ENCODE measurements around the gene FAM124B.

Gene FAM124B

GRCh38 chr2:224350703-224351102 lies 51.2 kb downstream of the FAM124B start:
- TF ChIP-seq, protein P1, sequence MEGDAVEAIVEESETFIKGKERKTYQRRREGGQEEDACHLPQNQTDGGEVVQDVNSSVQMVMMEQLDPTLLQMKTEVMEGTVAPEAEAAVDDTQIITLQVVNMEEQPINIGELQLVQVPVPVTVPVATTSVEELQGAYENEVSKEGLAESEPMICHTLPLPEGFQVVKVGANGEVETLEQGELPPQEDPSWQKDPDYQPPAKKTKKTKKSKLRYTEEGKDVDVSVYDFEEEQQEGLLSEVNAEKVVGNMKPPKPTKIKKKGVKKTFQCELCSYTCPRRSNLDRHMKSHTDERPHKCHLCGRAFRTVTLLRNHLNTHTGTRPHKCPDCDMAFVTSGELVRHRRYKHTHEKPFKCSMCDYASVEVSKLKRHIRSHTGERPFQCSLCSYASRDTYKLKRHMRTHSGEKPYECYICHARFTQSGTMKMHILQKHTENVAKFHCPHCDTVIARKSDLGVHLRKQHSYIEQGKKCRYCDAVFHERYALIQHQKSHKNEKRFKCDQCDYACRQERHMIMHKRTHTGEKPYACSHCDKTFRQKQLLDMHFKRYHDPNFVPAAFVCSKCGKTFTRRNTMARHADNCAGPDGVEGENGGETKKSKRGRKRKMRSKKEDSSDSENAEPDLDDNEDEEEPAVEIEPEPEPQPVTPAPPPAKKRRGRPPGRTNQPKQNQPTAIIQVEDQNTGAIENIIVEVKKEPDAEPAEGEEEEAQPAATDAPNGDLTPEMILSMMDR (IDR thresholded peaks at IDR 0.05; ENCODE audit: extremely low read depth, missing control alignments) = no peak
- no peak for DNase-seq (ENCODE audit: low spot score)

GRCh38 chr2:224349396-224349795 lies 52.5 kb downstream of the FAM124B start:
- TF ChIP-seq, protein P1 (IDR thresholded peaks at IDR 0.05; ENCODE audit: extremely low read depth, missing control alignments) = no peak
- no peak for DNase-seq (ENCODE audit: low spot score)

GRCh38 chr2:224347176-224348051 lies 54.5 kb downstream of the FAM124B start:
- TF ChIP-seq, protein P1 (IDR thresholded peaks at IDR 0.05; ENCODE audit: extremely low read depth, missing control alignments) = no peak
- DNase-seq (ENCODE audit: low spot score) = no peak

GRCh38 chr2:224345492-224345891 lies 56.4 kb downstream of the FAM124B start:
- TF ChIP-seq, protein P1 (IDR thresholded peaks at IDR 0.05; ENCODE audit: extremely low read depth, missing control alignments) = no peak
- no peak for DNase-seq (ENCODE audit: low spot score)

GRCh38 chr2:224343226-224343625 lies 58.7 kb downstream of the FAM124B start:
- TF ChIP-seq, protein P1 (IDR thresholded peaks at IDR 0.05; ENCODE audit: extremely low read depth, missing control alignments) = no peak
- DNase-seq (ENCODE audit: low spot score) = no peak

GRCh38 chr2:224335991-224336390 lies 65.9 kb downstream of the FAM124B start:
- DNase-seq (ENCODE audit: low spot score) = no peak
- TF ChIP-seq, protein P1 (IDR thresholded peaks at IDR 0.05; ENCODE audit: extremely low read depth, missing control alignments) = no peak

- TF ChIP-seq, protein P1 (IDR thresholded peaks at IDR 0.05; ENCODE audit: extremely low read depth, missing control alignments) = no peak
- DNase-seq (ENCODE audit: low spot score) = no peak
Measured at GRCh38 chr2:224334726-224335125, 67.2 kb downstream of the FAM124B start.

All from GM20000 (cell line).